Keratinocyte (primary cell): ENCODE results near the gene SEC61B. TPM values are rescaled to one million over a fixed set of nuclear protein-coding genes. Genes with fewer than 3 reads are reported as not detected.

ENCODE experiments used
- DNase-seq: peaks from one replicate; pipeline ENCODE4 v3.0.0-alpha.2; 2011; ENCODE audit warnings: low read depth, missing footprints, low spot score
- FAIRE-seq: peaks from 2 replicates; lab custom pipeline; 2011; peaks lifted over from hg19 to GRCh38; lab: Jason Lieb, UNC
- H2AFZ ChIP-seq: 2 replicates; pipeline ENCODE4 v1.6.0; 2012; ENCODE audit warnings: low read length, control low read depth, inconsistent platforms; ENCODE audit not compliant: control insufficient read depth
- H3K27ac ChIP-seq: 2 replicates; pipeline ENCODE4 v1.5.1; 2011; ENCODE audit warnings: low read length; ENCODE audit not compliant: control insufficient read depth, insufficient read depth
- H3K27me3 ChIP-seq: 3 replicates; pipeline ENCODE4 v1.6.0; 2011; ENCODE audit warnings: low read length; ENCODE audit not compliant: control insufficient read depth, insufficient read depth; ENCODE audit errors: extremely low read depth
- H3K36me3 ChIP-seq, 2 experiments: 2 replicates in 1 of 2; 3 replicates in 1 of 2; pipeline ENCODE4 v1.5.1; 2011; ENCODE audit warnings: low read length in 2 of 2, mild to moderate bottlenecking in 1 of 2; ENCODE audit not compliant: control insufficient read depth in 2 of 2, insufficient read depth in 2 of 2; ENCODE audit errors: extremely low read depth in 1 of 2
- H3K4me1 ChIP-seq: 3 replicates; pipeline ENCODE4 v1.5.1; 2011; ENCODE audit warnings: low read length; ENCODE audit not compliant: control insufficient read depth, insufficient read depth; ENCODE audit errors: extremely low read depth
- H3K4me2 ChIP-seq: 3 replicates; pipeline ENCODE4 v1.6.0; 2011; ENCODE audit warnings: low read depth, low read length; ENCODE audit not compliant: control insufficient read depth, insufficient read depth; ENCODE audit errors: extremely low read depth
- H3K4me3 ChIP-seq, 3 experiments: fragments of 200-600 bp in 1 of 3; sonication (generic) in 1 of 3; 2 replicates in 2 of 3; 3 replicates in 1 of 3; pipeline ENCODE4 v1.5.1; 2011 to 2016; ENCODE audit warnings: low read length in 3 of 3, mild to moderate bottlenecking in 3 of 3, control low read depth in 2 of 3, inconsistent platforms in 1 of 3, low read depth in 1 of 3, mixed read lengths in 1 of 3, mixed run types in 1 of 3, moderate library complexity in 1 of 3; ENCODE audit not compliant: control insufficient read depth in 2 of 3, insufficient read depth in 2 of 3; ENCODE audit errors: extremely low read depth in 1 of 3
- H3K79me2 ChIP-seq: 2 replicates; pipeline ENCODE4 v1.6.0; 2012; ENCODE audit warnings: low read length; ENCODE audit not compliant: control insufficient read depth, insufficient read depth
- H3K9ac ChIP-seq: 3 replicates; pipeline ENCODE4 v1.6.0; 2011; ENCODE audit warnings: low read length; ENCODE audit not compliant: control insufficient read depth, insufficient read depth; ENCODE audit errors: extremely low read depth
- H3K9me1 ChIP-seq: 3 replicates; pipeline ENCODE4 v1.6.0; 2011; ENCODE audit warnings: low read length; ENCODE audit not compliant: control insufficient read depth, insufficient read depth; ENCODE audit errors: extremely low read depth
- H3K9me3 ChIP-seq: 2 replicates; pipeline ENCODE4 v1.5.1; 2012; ENCODE audit warnings: low read depth, low read length; ENCODE audit not compliant: control insufficient read depth
- H4K20me1 ChIP-seq: 3 replicates; pipeline ENCODE4 v1.6.0; 2011; ENCODE audit warnings: low read length; ENCODE audit not compliant: control insufficient read depth, insufficient read depth; ENCODE audit errors: extremely low read depth
- EZH2 ChIP-seq: IDR thresholded peaks from one replicate; pipeline ENCODE4 v1.6.1; 2012; ENCODE audit warnings: inconsistent platforms, mild to moderate bottlenecking, low read length, moderate library complexity
- dilution Hi-C: fragments of 300-500 bp; cut with MboI; formaldehyde crosslinking; loops from one replicate; pipeline ENCODE4 v1.7.0; 2020; ENCODE audit warnings: low sequenced_read_pairs; ENCODE audit not compliant: extremely low pct_ligation_motif_present
- polyA plus RNA-seq, 5 experiments: library from polyadenylated mRNA; depleted of rRNA in 3 of 5; stranded (reverse) in 3 of 5; stranded (forward) in 1 of 5; unstranded in 1 of 5; fragments of >200 nt; gene quantifications; 1 replicate in 1 of 5; 2 replicates in 3 of 5; 3 replicates in 1 of 5; pipeline versions ENCODE4 v1.2.1 to v1.2.3, GENCODE V29; 2011 to 2012; ENCODE audit warnings: missing spikeins in 2 of 5, low read depth in 1 of 5, low replicate concordance in 1 of 5
- TF ChIP-seq, protein P1 (sequence below), 3 experiments: IDR thresholded peaks in 1 of 3; conservative IDR thresholded peaks in 1 of 3; optimal IDR thresholded peaks in 1 of 3; 2 replicates in 2 of 3; 3 replicates in 1 of 3; pipeline versions ENCODE3 to v1.5.1; 2011; ENCODE audit warnings: low read length in 3 of 3, mild to moderate bottlenecking in 3 of 3, moderate library complexity in 2 of 3, control low read depth in 1 of 3, inconsistent platforms in 1 of 3; ENCODE audit not compliant: insufficient read depth in 2 of 3; ENCODE audit errors: extremely low read depth in 1 of 3

The SEC61B gene
- polyA plus RNA-seq, 1 donor (not counting 4 experiments of a cell fraction or from before 2014, with no cell fraction given), result 207 TPM

DNA sequence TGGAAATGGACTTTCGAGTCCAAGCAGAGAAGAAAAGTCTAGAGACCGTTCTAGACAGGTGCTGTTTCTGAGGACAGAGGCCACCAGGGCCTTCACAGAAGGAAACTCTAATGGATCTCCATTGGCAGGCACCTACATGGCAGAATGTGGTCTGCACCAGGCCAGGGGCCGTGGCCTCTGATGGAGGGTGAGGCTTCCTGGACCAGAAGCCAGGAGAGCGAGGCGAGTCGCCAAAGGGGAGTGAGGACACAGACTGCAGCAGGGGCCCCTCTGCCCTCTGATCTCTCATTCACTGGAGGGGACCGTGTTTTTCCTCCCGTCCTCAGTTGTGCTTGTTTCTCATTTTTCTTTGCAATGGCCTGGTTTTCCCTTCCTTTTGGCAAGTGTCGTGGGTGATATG is 41.4 kb upstream of the SEC61B start:
- peaks cover 2% of the 10 kb centered on the region for H3K4me1 ChIP-seq
- TF ChIP-seq, protein P1, sequence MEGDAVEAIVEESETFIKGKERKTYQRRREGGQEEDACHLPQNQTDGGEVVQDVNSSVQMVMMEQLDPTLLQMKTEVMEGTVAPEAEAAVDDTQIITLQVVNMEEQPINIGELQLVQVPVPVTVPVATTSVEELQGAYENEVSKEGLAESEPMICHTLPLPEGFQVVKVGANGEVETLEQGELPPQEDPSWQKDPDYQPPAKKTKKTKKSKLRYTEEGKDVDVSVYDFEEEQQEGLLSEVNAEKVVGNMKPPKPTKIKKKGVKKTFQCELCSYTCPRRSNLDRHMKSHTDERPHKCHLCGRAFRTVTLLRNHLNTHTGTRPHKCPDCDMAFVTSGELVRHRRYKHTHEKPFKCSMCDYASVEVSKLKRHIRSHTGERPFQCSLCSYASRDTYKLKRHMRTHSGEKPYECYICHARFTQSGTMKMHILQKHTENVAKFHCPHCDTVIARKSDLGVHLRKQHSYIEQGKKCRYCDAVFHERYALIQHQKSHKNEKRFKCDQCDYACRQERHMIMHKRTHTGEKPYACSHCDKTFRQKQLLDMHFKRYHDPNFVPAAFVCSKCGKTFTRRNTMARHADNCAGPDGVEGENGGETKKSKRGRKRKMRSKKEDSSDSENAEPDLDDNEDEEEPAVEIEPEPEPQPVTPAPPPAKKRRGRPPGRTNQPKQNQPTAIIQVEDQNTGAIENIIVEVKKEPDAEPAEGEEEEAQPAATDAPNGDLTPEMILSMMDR (optimal IDR thresholded peaks at IDR 0.05 in 1 of 3, IDR thresholded peaks at IDR 0.05 in 1 of 3, conservative IDR thresholded peaks at IDR 0.05 in 1 of 3; ENCODE audit: extremely low read depth in 1 of 3, insufficient read depth in 2 of 3, low read length in 3 of 3), result no peak
- no peak for TF ChIP-seq EZH2
- H2AFZ ChIP-seq, result no peak overlapping the region
- FAIRE-seq (no peak), DNase-seq (no peak)
- no peak overlapping the region for H3K9ac ChIP-seq
- dilution Hi-C loops, result no loop called here
- no peaks in the 10 kb centered on the region for H3K9me1 ChIP-seq
- no peaks in the 10 kb centered on the region for H3K36me3 ChIP-seq
- no peaks in the 10 kb centered on the region for H3K79me2 ChIP-seq
- no peak overlapping the region for H3K27ac ChIP-seq
- H3K4me2 ChIP-seq, result no peak overlapping the region
- no peaks in the 10 kb centered on the region for H4K20me1 ChIP-seq
- H3K9me3 ChIP-seq, result no peaks in the 10 kb centered on the region
- no peak overlapping the region for H3K4me3 ChIP-seq
- no peaks in the 10 kb centered on the region for H3K27me3 ChIP-seq

DNA sequence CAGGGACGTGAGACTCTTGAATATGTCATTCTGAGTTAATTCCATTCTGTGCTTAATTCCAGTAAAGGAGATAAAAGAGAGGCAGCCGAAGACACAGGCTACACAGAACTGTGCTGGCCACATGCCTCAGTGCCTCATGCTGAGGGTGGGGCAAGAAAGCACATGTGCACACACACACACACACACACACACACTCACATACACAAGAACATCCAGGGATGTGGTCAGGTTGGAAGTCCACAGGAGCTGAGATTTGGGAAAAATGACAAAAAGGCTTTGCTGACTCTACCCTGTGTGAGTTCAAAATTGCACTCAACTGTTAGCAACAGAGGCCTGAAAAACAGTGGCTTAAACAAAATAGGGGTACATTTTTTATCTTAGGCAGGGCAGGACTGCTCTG is 40.9 kb upstream of the SEC61B start:
- Histone ChIP-seq H3K4me3 (no peak overlapping the region), H3K4me2 (no peak overlapping the region), H4K20me1 (no peaks in the 10 kb centered on the region), H2AFZ (no peak overlapping the region), H3K9me1 (no peaks in the 10 kb centered on the region), H3K27me3 (no peaks in the 10 kb centered on the region), H3K9ac (no peak overlapping the region), H3K9me3 (no peaks in the 10 kb centered on the region), H3K27ac (no peak overlapping the region), H3K79me2 (no peaks in the 10 kb centered on the region), H3K36me3 (no peaks in the 10 kb centered on the region), H3K4me1 (peaks cover 2% of the 10 kb centered on the region)
- DNase-seq, result no peak
- no peak for FAIRE-seq
- dilution Hi-C loops, result no loop called here
- no peak for TF ChIP-seq EZH2
- TF ChIP-seq, protein P1 (optimal IDR thresholded peaks at IDR 0.05 in 1 of 3, IDR thresholded peaks at IDR 0.05 in 1 of 3, conservative IDR thresholded peaks at IDR 0.05 in 1 of 3; ENCODE audit: extremely low read depth in 1 of 3, insufficient read depth in 2 of 3, low read length in 3 of 3), result no peak
